ENCODE results near the gene AADACL4.

AADACL4 gene

GRCh38 chr1:12601700-12602658, 41.9 kb upstream of the AADACL4 start:
- Histone ChIP-seq H3K9me3 (ENCODE audit: low read length) (no peaks in the 10 kb centered on the region), H3K9ac (ENCODE audit: low read length) (no peak overlapping the region), H3K27ac (ENCODE audit: low read depth, low read length) (peak overlapping the region; percentile 16), H3K36me3 (ENCODE audit: insufficient read depth, low read length) (no peaks in the 10 kb centered on the region), H3K27me3 (ENCODE audit: control insufficient read depth in 1 of 2, insufficient read depth in 2 of 2, low read length in 2 of 2) (no peaks in the 10 kb centered on the region), H3K4me3 (ENCODE audit: low read depth in 1 of 2, low read length in 2 of 2) (no peak overlapping the region), H3K4me1 (ENCODE audit: insufficient read depth, low read length) (peaks cover 66% of the 10 kb centered on the region)

- no peaks in the 10 kb centered on the region for H3K9me3 ChIP-seq (ENCODE audit: low read length)
- H3K4me3 ChIP-seq (ENCODE audit: low read depth in 1 of 2, low read length in 2 of 2) = no peak overlapping the region
- peaks cover 60% of the 10 kb centered on the region for H3K4me1 ChIP-seq (ENCODE audit: insufficient read depth, low read length)
- no peaks in the 10 kb centered on the region for H3K36me3 ChIP-seq (ENCODE audit: insufficient read depth, low read length)
- no peak overlapping the region for H3K27ac ChIP-seq (ENCODE audit: low read depth, low read length)
- no peak overlapping the region for H3K9ac ChIP-seq (ENCODE audit: low read length)
- no peaks in the 10 kb centered on the region for H3K27me3 ChIP-seq (ENCODE audit: control insufficient read depth in 1 of 2, insufficient read depth in 2 of 2, low read length in 2 of 2)
Observed at GRCh38 chr1:12602659-12603024, 41.2 kb upstream of the AADACL4 start.

GRCh38 chr1:12603224-12603623, 40.7 kb upstream of the AADACL4 start:
- H3K27me3 ChIP-seq (ENCODE audit: control insufficient read depth in 1 of 2, insufficient read depth in 2 of 2, low read length in 2 of 2) = no peaks in the 10 kb centered on the region
- H3K9ac ChIP-seq (ENCODE audit: low read length) = no peak overlapping the region
- H3K4me1 ChIP-seq (ENCODE audit: insufficient read depth, low read length) = peaks cover 54% of the 10 kb centered on the region
- no peaks in the 10 kb centered on the region for H3K36me3 ChIP-seq (ENCODE audit: insufficient read depth, low read length)
- no peak overlapping the region for H3K27ac ChIP-seq (ENCODE audit: low read depth, low read length)
- no peaks in the 10 kb centered on the region for H3K9me3 ChIP-seq (ENCODE audit: low read length)
- H3K4me3 ChIP-seq (ENCODE audit: low read depth in 1 of 2, low read length in 2 of 2) = no peak overlapping the region

- no peaks in the 10 kb centered on the region for H3K27me3 ChIP-seq (ENCODE audit: control insufficient read depth in 1 of 2, insufficient read depth in 2 of 2, low read length in 2 of 2)
- no peak overlapping the region for H3K9ac ChIP-seq (ENCODE audit: low read length)
- no peaks in the 10 kb centered on the region for H3K36me3 ChIP-seq (ENCODE audit: insufficient read depth, low read length)
- H3K4me3 ChIP-seq (ENCODE audit: low read depth in 1 of 2, low read length in 2 of 2) = no peak overlapping the region
- H3K4me1 ChIP-seq (ENCODE audit: insufficient read depth, low read length) = peaks cover 43% of the 10 kb centered on the region
- no peak overlapping the region for H3K27ac ChIP-seq (ENCODE audit: low read depth, low read length)
- no peaks in the 10 kb centered on the region for H3K9me3 ChIP-seq (ENCODE audit: low read length)
Observed at GRCh38 chr1:12604114-12604874, 39.6 kb upstream of the AADACL4 start.

GRCh38 chr1:12604986-12605385, 38.9 kb upstream of the AADACL4 start:
- no peaks in the 10 kb centered on the region for H3K36me3 ChIP-seq (ENCODE audit: insufficient read depth, low read length)
- no peak overlapping the region for H3K4me3 ChIP-seq (ENCODE audit: low read depth in 1 of 2, low read length in 2 of 2)
- H3K9me3 ChIP-seq (ENCODE audit: low read length) = no peaks in the 10 kb centered on the region
- no peak overlapping the region for H3K27ac ChIP-seq (ENCODE audit: low read depth, low read length)
- no peak overlapping the region for H3K9ac ChIP-seq (ENCODE audit: low read length)
- H3K27me3 ChIP-seq (ENCODE audit: control insufficient read depth in 1 of 2, insufficient read depth in 2 of 2, low read length in 2 of 2) = no peaks in the 10 kb centered on the region
- H3K4me1 ChIP-seq (ENCODE audit: insufficient read depth, low read length) = peaks cover 36% of the 10 kb centered on the region

GRCh38 chr1:12607263-12607662, 36.6 kb upstream of the AADACL4 start:
- Histone ChIP-seq H3K4me1 (ENCODE audit: insufficient read depth, low read length) (peaks cover 13% of the 10 kb centered on the region), H3K9ac (ENCODE audit: low read length) (no peak overlapping the region), H3K9me3 (ENCODE audit: low read length) (no peaks in the 10 kb centered on the region), H3K27ac (ENCODE audit: low read depth, low read length) (no peak overlapping the region), H3K4me3 (ENCODE audit: low read depth in 1 of 2, low read length in 2 of 2) (no peak overlapping the region), H3K27me3 (ENCODE audit: control insufficient read depth in 1 of 2, insufficient read depth in 2 of 2, low read length in 2 of 2) (no peaks in the 10 kb centered on the region), H3K36me3 (ENCODE audit: insufficient read depth, low read length) (peaks cover 4% of the 10 kb centered on the region)

- H3K4me3 ChIP-seq (ENCODE audit: low read depth in 1 of 2, low read length in 2 of 2) = no peak overlapping the region
- H3K9ac ChIP-seq (ENCODE audit: low read length) = no peak overlapping the region
- H3K9me3 ChIP-seq (ENCODE audit: low read length) = no peaks in the 10 kb centered on the region
- H3K27me3 ChIP-seq (ENCODE audit: control insufficient read depth in 1 of 2, insufficient read depth in 2 of 2, low read length in 2 of 2) = no peaks in the 10 kb centered on the region
- peaks cover 9% of the 10 kb centered on the region for H3K4me1 ChIP-seq (ENCODE audit: insufficient read depth, low read length)
- peaks cover 15% of the 10 kb centered on the region for H3K36me3 ChIP-seq (ENCODE audit: insufficient read depth, low read length)
- no peak overlapping the region for H3K27ac ChIP-seq (ENCODE audit: low read depth, low read length)
Observed at GRCh38 chr1:12608311-12608957, 35.5 kb upstream of the AADACL4 start.

- H3K9me3 ChIP-seq (ENCODE audit: low read length) = no peaks in the 10 kb centered on the region
- no peak overlapping the region for H3K27ac ChIP-seq (ENCODE audit: low read depth, low read length)
- no peak overlapping the region for H3K4me3 ChIP-seq (ENCODE audit: low read depth in 1 of 2, low read length in 2 of 2)
- no peak overlapping the region for H3K9ac ChIP-seq (ENCODE audit: low read length)
- peaks cover 18% of the 10 kb centered on the region for H3K36me3 ChIP-seq (ENCODE audit: insufficient read depth, low read length)
- peaks cover 14% of the 10 kb centered on the region for H3K4me1 ChIP-seq (ENCODE audit: insufficient read depth, low read length)
- no peaks in the 10 kb centered on the region for H3K27me3 ChIP-seq (ENCODE audit: control insufficient read depth in 1 of 2, insufficient read depth in 2 of 2, low read length in 2 of 2)
Observed at GRCh38 chr1:12609469-12610003, 34.3 kb upstream of the AADACL4 start.

- Histone ChIP-seq H3K4me3 (ENCODE audit: low read depth in 1 of 2, low read length in 2 of 2) (no peak overlapping the region), H3K4me1 (ENCODE audit: insufficient read depth, low read length) (peaks cover 23% of the 10 kb centered on the region)
Observed at GRCh38 chr1:12610305-12610935, 33.5 kb upstream of the AADACL4 start.

GRCh38 chr1:12610941-12611340, 32.9 kb upstream of the AADACL4 start:
- Histone ChIP-seq H3K9me3 (ENCODE audit: low read length) (no peaks in the 10 kb centered on the region), H3K4me3 (ENCODE audit: low read depth in 1 of 2, low read length in 2 of 2) (no peak overlapping the region), H3K4me1 (ENCODE audit: insufficient read depth, low read length) (peaks cover 28% of the 10 kb centered on the region), H3K36me3 (ENCODE audit: insufficient read depth, low read length) (peaks cover 18% of the 10 kb centered on the region), H3K9ac (ENCODE audit: low read length) (no peak overlapping the region), H3K27me3 (ENCODE audit: control insufficient read depth in 1 of 2, insufficient read depth in 2 of 2, low read length in 2 of 2) (no peaks in the 10 kb centered on the region), H3K27ac (ENCODE audit: low read depth, low read length) (no peak overlapping the region)

More at GRCh38 chr1:12610305-12610935, 33.5 kb upstream of the AADACL4 start:
- H3K27ac ChIP-seq (ENCODE audit: low read depth, low read length) = no peak overlapping the region
- peaks cover 18% of the 10 kb centered on the region for H3K36me3 ChIP-seq (ENCODE audit: insufficient read depth, low read length)
- H3K27me3 ChIP-seq (ENCODE audit: control insufficient read depth in 1 of 2, insufficient read depth in 2 of 2, low read length in 2 of 2) = no peaks in the 10 kb centered on the region
- H3K9ac ChIP-seq (ENCODE audit: low read length) = no peak overlapping the region
- no peaks in the 10 kb centered on the region for H3K9me3 ChIP-seq (ENCODE audit: low read length)

GRCh38 chr1:12613180-12613579, 30.7 kb upstream of the AADACL4 start:
- H3K36me3 ChIP-seq (ENCODE audit: insufficient read depth, low read length) = peaks cover 18% of the 10 kb centered on the region
- no peak overlapping the region for H3K9ac ChIP-seq (ENCODE audit: low read length)
- no peak overlapping the region for H3K27ac ChIP-seq (ENCODE audit: low read depth, low read length)
- peaks cover 28% of the 10 kb centered on the region for H3K4me1 ChIP-seq (ENCODE audit: insufficient read depth, low read length)
- no peaks in the 10 kb centered on the region for H3K27me3 ChIP-seq (ENCODE audit: control insufficient read depth in 1 of 2, insufficient read depth in 2 of 2, low read length in 2 of 2)
- H3K4me3 ChIP-seq (ENCODE audit: low read depth in 1 of 2, low read length in 2 of 2) = no peak overlapping the region
- H3K9me3 ChIP-seq (ENCODE audit: low read length) = no peaks in the 10 kb centered on the region
